Kidney glomerular epithelial cell (primary cell): ENCODE data around the gene DOP1B.
"Not testable (repeated sequence)": the region's sequence is repeated elsewhere in the genome, so short reads cannot be mapped to it uniquely, and the experiment has no call there.

ENCODE experiments used
- DNase-seq: peaks from one replicate; lab custom pipeline; 2025; lab: John Stamatoyannopoulos, UW

DOP1B gene

GRCh38 chr21:36156815-36157670, at the start of gene DOP1B:
TSS of gene DOP1B (plus strand) at chr21:36156824. CDS start at chr21:36164734, 7,910 bp downstream.
- no peak for DNase-seq

GRCh38 chr21:36109868-36110267, 46.8 kb upstream of the DOP1B start:
- no peak for DNase-seq

- DNase-seq = no peak
Observed at GRCh38 chr21:36111238-36111637, 45.4 kb upstream of the DOP1B start.

GRCh38 chr21:36113647-36114428, 42.8 kb upstream of the DOP1B start:
- no peak for DNase-seq

GRCh38 chr21:36115138-36115730, 41.4 kb upstream of the DOP1B start:
- DNase-seq = no peak

GRCh38 chr21:36117286-36117741, 39.3 kb upstream of the DOP1B start:
- no peak for DNase-seq

- DNase-seq = no peak
Observed at GRCh38 chr21:36120304-36120888, 36.2 kb upstream of the DOP1B start.

GRCh38 chr21:36122977-36123376, 33.6 kb upstream of the DOP1B start:
- DNase-seq = no peak

GRCh38 chr21:36124395-36124794, 32.2 kb upstream of the DOP1B start:
- no peak for DNase-seq

GRCh38 chr21:36125512-36126207, 31.0 kb upstream of the DOP1B start:
- DNase-seq = peak; percentile 59

- DNase-seq = no peak
Observed at GRCh38 chr21:36126208-36126565, 30.4 kb upstream of the DOP1B start.

GRCh38 chr21:36126621-36127110, 30.0 kb upstream of the DOP1B start:
- no peak for DNase-seq

- no peak for DNase-seq
Observed at GRCh38 chr21:36127250-36127904, 29.2 kb upstream of the DOP1B start.

- DNase-seq = no peak
Observed at GRCh38 chr21:36127977-36128376, 28.6 kb upstream of the DOP1B start.

GRCh38 chr21:36129219-36129618, 27.4 kb upstream of the DOP1B start:
- no peak for DNase-seq

- DNase-seq = not testable (repeated sequence)
Observed at GRCh38 chr21:36130414-36130762, 26.2 kb upstream of the DOP1B start.

- DNase-seq = not testable (repeated sequence)
Observed at GRCh38 chr21:36130839-36131238, 25.8 kb upstream of the DOP1B start.

GRCh38 chr21:36132696-36133095, 23.9 kb upstream of the DOP1B start:
- DNase-seq = no peak

- DNase-seq = no peak
Observed at GRCh38 chr21:36134803-36135390, 21.7 kb upstream of the DOP1B start, which contains the start of gene CBR3. TSS of gene CBR3 (plus strand) at chr21:36135079. CDS start at chr21:36135193, 114 bp downstream.

GRCh38 chr21:36135391-36136102, 21.1 kb upstream of the DOP1B start:
- peak; percentile 38 for DNase-seq
